BJ (cell line): ENCODE measurements around the gene HDHD3. TPM values are rescaled to one million over a fixed set of nuclear protein-coding genes. Genes with fewer than 3 reads are reported as not detected.

ENCODE experiments used
- CTCF ChIA-PET: fragments of 350-600 bp; formaldehyde crosslinking; extraction: SDS; loops from one replicate; lab custom pipeline; 2021; ENCODE audit warnings: antibody characterized with exemption, inconsistent platforms; lab: Yijun Ruan, JAX
- POLR2A ChIA-PET: fragments of 300-600 bp; sonication (Branson Sonifier 250); formaldehyde crosslinking; extraction: SDS; loops from one replicate; lab custom pipeline; 2021; ENCODE audit warnings: antibody characterized with exemption; lab: Charles Lee
- DNase-seq: peaks from one replicate; pipeline ENCODE4 v3.0.0-alpha.2; 2011; ENCODE audit warnings: low read depth
- H3K27me3 ChIP-seq: 2 replicates; pipeline ENCODE4 v1.6.0; 2011; ENCODE audit warnings: low read length; ENCODE audit not compliant: control insufficient read depth, insufficient read depth
- H3K36me3 ChIP-seq: 2 replicates; pipeline ENCODE4 v1.5.1; 2011; ENCODE audit warnings: low read length; ENCODE audit not compliant: control insufficient read depth, insufficient read depth
- H3K4me3 ChIP-seq: 2 replicates; pipeline ENCODE4 v1.5.1; 2011; ENCODE audit warnings: low read depth, mild to moderate bottlenecking, control low read depth, low read length
- CTCF ChIP-seq: IDR thresholded peaks from 2 replicates; pipeline ENCODE4 v1.5.1; 2011; ENCODE audit warnings: low read depth, mild to moderate bottlenecking, control low read depth, inconsistent platforms, low read length, moderate library complexity; ENCODE audit not compliant: insufficient read depth
- polyA plus RNA-seq: library from polyadenylated mRNA; depleted of rRNA; stranded (reverse); fragments of >200 nt; gene quantifications from 2 replicates; pipeline ENCODE4 v1.2.3, GENCODE V29; 2011

HDHD3 gene
- polyA plus RNA-seq, 1 experiment = 14.2 TPM

DNA sequence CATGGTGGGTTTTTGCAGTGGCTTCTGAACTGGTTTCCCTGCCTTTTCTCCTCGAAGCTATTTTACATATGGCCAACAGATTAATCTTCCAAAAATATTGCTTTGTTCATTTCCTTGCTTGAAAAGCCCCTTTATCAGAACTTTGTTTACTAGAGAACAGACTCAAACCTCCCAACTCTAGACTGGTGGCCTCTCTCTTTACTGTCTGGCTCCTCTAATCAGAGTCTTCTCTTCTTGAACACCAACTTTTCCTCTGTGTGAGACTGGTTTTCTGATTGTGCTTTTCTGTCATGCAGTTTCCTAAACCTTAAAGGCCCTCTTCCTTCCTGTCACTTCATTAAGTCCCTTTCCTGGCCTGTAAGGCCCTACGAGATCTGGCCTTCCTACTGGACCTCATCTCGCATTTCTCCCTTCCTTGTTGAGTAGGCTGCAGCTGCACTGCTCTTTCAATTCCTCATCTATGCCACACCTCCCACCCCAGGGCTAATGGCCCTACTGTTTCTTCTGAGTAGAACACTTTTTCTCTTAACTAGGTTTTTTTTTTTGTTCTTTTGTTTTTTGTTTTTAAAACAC is 39.4 kb upstream of the HDHD3 start:
- DNase-seq = no peak
- no peak for TF ChIP-seq CTCF
- Histone ChIP-seq H3K36me3 (no peaks in the 10 kb centered on the region), H3K4me3 (no peak overlapping the region), H3K27me3 (peaks cover 2% of the 10 kb centered on the region; the same call in 1 of the 2 replicates)
- ChIA-PET POLR2A (no interaction called here), CTCF (interaction anchor here (1.0 kb wide), 1 partner anchor 11 kb away, joined by 3 read pairs; no protein-coding TSS in a partner anchor)

- CTCF ChIA-PET = interaction anchor here (1.3 to 6.3 kb wide), 7 partner anchors 10 to 245 kb away, joined by 4 to 45 read pairs (median 5); partner anchors contain the start of genes ALAD, CDC26 and PRPF4
Observed at GRCh38 chr9:113410207-113410864, 33.5 kb upstream of the HDHD3 start, which contains the start of the genes C9orf43 and POLE3. C9orf43 (plus strand) TSS chr9:113410747; CDS start chr9:113413494, 2,747 bp downstream. POLE3 (minus strand) TSS chr9:113410675; CDS start chr9:113410293, 382 bp downstream.

GRCh38 chr9:113409883-113410206 is 33.1 kb upstream of the HDHD3 start:
- DNase-seq = no peak
- Histone ChIP-seq H3K36me3 (peaks cover 1% of the 10 kb centered on the region; the same call in 1 of the 2 replicates), H3K4me3 (peak overlapping the region; percentile 99), H3K27me3 (no peaks in the 10 kb centered on the region)
- CTCF ChIA-PET = interaction anchor here (1.3 to 6.3 kb wide), 6 partner anchors 10 to 246 kb away, joined by 4 to 45 read pairs (median 6); partner anchors contain the start of genes ALAD, CDC26 and PRPF4
- no peak for TF ChIP-seq CTCF
- POLR2A ChIA-PET = interaction anchor here (0.6 to 1.3 kb wide), 6 partner anchors 9 to 240 kb away, joined by 3 to 8 read pairs (median 4); partner anchors contain the start of genes ALAD, CDC26 and PRPF4

More at GRCh38 chr9:113410207-113410864, 33.5 kb upstream of the HDHD3 start, which contains the start of the genes C9orf43 and POLE3:
- POLR2A ChIA-PET = interaction anchor here (0.6 to 1.3 kb wide), 6 partner anchors 9 to 240 kb away, joined by 3 to 8 read pairs (median 4); partner anchors contain the start of genes ALAD, CDC26 and PRPF4
- TF ChIP-seq CTCF = 0 out of 2 replicates have a peak, but pooled peaks have one; percentile 12
- H3K27me3 ChIP-seq = no peaks in the 10 kb centered on the region
- peak within 1 kb of the TSS; percentile 99 for H3K4me3 ChIP-seq
- peaks cover 1% of the 10 kb centered on the region; the same call in 1 of the 2 replicates for H3K36me3 ChIP-seq
- DNase-seq = peak; percentile 74

GRCh38 chr9:113409481-113409880 is 32.7 kb upstream of the HDHD3 start:
- peaks cover 1% of the 10 kb centered on the region; the same call in 1 of the 2 replicates for H3K36me3 ChIP-seq
- POLR2A ChIA-PET = interaction anchor here (1.0 to 1.3 kb wide), 4 partner anchors 8 to 206 kb away, joined by 3 to 8 read pairs (median 5); partner anchors contain the start of genes ALAD, CDC26 and PRPF4
- CTCF ChIA-PET = interaction anchor here (1.3 to 6.3 kb wide), 6 partner anchors 10 to 246 kb away, joined by 4 to 45 read pairs (median 6); partner anchors contain the start of genes ALAD, CDC26 and PRPF4
- peak overlapping the region; percentile 99 for H3K4me3 ChIP-seq
- DNase-seq = no peak
- H3K27me3 ChIP-seq = no peaks in the 10 kb centered on the region
- TF ChIP-seq CTCF = no peak
